Fibroblast of peridontal ligament (primary cell): ENCODE measurements around the gene RFTN1.
"Not testable (repeated sequence)": the region's sequence is repeated elsewhere in the genome, so short reads cannot be mapped to it uniquely, and the experiment has no call there.

Source experiments
- DNase-seq: peaks from one replicate; pipeline ENCODE4 v3.0.0-alpha.2; 2010; ENCODE audit errors: extremely low read depth

The RFTN1 gene

DNA sequence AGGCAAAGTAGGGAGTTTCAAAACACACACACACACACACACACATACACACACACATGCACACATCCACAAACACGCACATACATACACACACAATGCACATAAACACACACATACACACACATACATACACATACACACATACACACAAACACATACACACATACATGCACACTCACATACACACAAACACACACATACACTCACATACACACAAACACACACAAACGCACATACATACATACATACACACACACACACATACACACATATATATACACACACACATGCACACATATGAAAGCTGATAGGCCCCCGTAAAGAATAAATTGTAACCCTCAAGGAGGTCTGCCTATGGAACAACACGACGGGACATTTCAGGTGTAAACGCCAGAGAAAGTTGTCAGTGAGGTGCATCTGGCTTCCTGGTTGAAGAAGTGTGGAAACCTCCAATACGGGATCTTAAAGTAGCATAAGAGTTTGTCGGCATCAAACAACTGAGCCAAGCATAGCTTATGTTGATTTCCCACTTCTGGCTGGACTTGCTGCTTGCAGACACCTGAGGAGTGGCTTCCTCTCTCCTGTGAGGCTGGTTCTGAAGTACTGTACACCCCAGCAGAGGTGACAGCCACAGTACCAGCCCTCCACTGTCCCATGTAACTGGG is 5.8 kb downstream of the RFTN1 start:
- DNase-seq: no peak

DNA sequence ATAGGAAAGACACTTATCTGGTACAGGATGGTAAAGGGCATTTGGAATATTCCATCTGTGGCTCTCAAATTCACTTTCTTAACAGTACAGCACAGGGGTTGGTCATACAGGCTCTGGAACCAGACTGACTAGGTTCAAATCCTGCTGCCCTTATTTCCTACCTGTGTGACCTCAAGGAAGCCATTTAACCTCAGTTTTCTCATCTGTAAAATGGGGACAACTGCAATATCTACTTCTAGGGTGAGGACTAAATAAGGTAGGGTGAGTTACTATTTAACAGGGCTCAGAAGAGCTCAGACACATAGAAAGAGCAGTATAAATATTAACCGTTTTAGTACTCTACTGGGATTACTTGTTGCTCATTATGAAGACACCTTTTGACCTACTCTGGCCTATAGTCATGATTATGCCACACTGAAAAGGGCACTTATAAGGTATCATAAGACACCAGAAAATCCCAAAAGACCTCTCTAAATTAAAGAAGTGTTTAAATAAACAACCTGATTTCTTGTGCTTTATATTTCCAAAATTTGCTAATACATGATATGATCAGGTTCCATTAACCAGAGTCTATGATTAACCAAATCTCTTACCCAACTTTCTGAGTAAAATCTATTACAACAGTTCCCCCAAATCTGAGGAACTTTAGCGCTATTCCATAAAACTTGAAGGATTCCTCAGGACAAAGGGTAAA is 6.5 kb downstream of the RFTN1 start:
- no peak for DNase-seq

DNA sequence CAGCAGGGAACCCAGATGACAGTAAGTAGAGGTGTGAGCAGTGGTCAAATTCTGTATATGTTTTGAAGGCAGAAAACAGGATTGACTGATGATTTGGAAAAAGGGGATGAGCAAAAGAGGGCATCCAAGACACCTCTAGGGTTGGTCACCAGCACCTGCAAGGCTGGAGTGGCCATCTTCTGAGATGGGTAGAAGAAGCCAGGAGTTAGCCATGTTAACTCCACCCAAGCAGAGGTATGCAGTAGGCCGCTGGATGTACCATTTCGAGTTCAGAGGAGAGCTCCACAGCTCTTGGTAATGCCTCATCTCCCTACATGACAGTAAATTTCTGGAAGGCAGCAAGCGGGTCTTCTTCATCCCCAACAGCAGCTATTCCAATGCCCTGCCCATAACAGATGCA is 7.0 kb downstream of the RFTN1 start:
- DNase-seq: no peak

DNA sequence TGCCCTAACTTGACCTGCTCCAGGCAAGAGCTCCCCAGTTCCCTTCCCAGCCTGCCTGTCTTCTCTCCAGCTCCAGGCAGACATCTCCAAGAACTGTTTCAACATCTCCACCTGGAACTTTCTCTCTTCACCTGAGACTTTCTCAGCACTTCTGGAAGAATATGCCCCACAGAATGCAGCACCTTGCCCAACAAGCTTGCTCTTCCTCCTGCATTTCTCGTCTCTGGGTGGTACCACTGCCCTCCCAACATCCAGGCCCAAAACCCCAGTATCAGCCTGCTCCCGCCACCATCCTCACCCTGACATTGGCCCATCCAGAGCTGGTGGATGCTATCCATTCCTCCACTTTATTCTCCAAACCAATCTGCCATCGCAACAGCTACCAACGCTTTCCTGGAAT is 8.8 kb downstream of the RFTN1 start:
- DNase-seq: no peak

DNA sequence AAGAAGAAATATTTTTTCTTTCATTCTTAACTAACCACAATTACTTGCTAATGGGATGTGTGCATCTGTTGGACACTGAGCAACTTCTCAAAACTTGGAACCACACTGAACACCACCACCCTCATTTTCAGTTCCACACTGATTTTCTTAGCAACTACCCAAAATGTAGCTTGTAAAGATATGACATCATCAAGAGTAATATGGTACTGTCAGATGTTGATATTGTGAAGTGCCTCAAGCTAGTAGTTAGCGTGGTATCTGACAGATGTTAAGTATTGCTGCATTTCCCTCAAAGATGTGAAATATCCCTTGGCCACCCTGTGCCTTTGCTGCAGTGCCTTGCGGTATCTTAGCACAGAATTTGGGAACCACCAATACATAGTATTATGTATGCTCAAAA is 9.3 kb downstream of the RFTN1 start:
- DNase-seq: peak; percentile 57

DNA sequence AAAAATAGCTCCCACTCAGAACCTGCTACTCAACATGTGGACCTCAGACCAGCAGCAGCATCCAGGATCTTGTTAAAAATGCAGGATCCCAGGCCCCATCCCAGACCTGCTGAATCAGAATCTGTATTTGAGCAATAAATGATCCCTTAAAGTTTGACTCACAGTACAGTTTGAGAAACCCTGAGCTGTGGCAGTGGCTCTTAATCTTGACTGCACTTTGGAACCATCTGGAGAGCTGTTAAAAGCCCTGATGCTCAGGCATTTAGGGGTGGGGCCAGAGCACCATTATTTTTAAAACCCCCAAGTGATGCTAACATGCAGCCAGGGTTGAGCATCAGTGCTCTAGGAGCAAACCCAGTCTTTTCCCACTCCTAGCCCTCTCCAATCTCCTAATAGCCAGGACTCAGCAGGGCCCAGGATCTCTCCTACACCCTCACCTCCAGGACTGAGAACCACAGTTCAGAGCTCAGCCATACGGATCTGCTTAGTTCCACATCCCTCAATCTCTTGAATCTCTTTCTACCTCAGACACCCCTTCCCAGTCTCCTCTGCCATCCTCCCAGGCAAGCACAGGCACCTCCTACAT is 10.2 kb downstream of the RFTN1 start:
- DNase-seq: no peak

DNA sequence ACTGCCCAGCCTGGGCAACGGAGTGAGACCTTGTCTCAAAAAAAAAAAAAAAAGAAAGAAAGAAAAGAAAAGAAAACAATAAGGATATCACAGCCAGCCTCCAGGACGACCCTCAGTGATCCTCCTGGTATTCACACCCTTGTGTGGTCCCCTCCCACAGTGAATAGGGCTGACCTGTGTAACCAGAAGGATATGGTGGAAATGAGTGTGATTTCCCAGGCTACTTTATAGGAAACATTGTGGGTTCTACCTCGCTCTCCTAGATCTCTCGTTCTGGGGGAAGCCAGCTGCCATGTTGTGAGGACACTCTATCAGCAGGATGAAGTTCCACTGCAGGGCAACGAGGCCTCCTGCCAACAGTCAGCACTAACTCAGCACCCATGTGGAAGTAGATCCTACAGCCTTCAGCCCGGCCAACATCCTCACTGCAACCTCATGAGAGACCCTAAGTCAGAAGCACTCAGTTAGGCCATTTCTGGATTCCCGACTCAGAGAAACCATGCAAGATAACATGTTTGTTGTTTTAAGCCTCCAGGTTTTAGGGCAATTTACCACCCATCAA is 11.1 kb downstream of the RFTN1 start:
- DNase-seq: no peak

DNA sequence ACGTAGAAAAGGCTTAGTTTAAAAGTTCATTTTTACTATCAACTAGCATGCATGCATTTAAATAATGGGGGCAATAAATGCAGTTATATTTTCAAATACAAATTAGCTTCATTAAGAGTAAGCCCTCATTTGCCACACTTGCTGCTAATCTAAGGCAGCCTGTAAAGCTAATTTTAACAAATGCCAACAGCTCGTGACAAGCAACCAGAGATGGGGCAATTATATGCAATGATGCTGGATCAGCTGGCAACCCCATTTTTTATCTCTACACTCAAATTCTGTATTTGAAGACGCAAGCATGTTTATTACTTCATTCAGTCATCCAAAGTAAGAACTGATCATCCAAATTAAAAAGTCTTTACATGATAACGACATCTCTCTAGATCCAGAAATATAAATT is 12.1 kb downstream of the RFTN1 start:
- DNase-seq: no peak

DNA sequence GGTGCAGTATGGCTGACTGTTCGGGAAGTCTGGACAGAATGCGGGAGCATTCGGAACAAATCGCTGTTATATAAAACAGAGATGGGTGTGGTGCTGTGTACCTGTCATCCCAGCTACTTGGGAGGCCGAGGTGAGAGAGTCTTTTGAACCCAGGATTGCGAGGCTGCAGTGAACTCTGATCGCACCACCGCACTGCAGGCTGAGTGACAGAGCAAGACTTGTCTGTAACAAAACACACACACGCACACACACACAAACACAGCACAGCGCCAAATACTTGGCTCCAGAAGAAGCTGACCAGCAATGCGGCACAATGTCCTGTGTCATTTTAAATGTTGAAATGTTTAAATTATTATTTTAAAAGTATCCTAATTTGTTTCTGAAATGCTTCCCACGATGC is 12.6 kb downstream of the RFTN1 start:
- no peak for DNase-seq

DNA sequence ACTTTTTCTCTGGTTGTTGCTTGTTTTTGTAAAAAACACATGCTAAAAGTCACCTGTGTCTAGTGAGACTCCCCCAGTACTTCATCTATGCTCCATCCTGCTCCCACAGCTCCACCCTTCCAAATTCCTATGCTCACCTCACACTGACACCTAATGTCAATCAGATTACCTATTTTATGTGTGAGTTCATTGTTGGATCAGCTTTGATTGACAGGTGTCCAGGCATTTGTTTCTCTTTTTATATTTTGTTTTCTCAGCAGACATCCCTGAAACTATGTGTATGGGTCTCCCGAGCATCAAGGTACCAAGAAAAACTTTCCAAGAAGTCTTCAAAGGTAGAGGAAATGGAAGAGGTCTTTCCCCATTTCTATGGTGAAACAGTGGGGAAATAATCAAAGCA is 13.4 kb downstream of the RFTN1 start:
- no peak for DNase-seq

DNA sequence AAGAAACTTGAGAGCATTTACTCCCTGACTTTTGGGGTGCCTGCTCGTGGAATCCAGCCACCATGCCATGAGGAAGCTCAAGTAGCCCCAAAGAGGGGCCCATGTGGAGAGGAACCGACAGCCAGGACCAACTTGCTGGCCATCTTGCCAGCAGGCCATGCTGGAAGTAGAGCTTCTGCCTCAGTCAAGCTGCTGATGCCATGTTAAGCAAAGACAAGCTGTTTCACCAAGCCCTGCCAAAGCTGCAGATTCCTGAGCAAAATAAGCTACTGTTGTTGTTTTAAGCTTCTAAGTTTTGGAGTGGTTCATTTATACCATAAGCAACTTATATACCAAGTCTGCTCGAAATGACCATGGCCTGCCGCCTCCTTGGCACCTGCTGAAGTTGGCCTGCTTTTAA is 14.1 kb downstream of the RFTN1 start:
- no peak for DNase-seq

DNA sequence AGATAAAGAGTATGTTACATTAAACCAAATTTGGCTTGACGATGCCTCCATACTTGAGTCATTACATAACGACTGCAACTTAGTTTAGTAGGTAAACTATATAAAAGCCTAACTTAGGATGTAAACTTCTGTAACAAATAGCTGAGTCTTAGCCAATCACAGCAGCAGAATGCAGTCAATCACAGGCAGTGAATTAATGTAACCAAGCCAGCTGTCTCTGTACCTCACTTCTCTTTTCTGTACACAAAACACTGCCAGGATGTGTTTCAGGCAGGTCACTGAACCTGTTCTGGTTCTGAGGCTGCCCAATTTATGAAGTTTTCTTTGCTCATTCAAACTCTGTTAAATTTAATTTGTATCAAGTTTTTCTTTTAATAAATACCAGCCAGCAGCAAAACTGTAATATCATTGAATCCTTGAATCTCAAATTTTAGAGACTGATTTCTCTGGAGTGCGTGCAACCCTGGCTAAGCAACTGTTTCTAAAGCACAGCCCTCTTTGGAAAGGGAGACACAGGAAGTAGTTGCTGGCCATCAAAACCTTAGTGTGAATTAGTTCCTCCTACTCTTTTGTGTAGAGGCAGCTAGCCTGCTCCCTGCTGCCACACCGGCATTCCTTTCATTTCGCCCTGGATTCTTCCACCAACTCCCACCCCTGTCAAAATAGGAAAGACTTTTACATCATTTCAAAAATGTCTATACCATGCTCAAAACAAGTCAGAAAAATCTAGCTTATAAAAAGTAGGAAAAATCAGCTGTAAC is 15.2 kb downstream of the RFTN1 start:
- DNase-seq: no peak

DNA sequence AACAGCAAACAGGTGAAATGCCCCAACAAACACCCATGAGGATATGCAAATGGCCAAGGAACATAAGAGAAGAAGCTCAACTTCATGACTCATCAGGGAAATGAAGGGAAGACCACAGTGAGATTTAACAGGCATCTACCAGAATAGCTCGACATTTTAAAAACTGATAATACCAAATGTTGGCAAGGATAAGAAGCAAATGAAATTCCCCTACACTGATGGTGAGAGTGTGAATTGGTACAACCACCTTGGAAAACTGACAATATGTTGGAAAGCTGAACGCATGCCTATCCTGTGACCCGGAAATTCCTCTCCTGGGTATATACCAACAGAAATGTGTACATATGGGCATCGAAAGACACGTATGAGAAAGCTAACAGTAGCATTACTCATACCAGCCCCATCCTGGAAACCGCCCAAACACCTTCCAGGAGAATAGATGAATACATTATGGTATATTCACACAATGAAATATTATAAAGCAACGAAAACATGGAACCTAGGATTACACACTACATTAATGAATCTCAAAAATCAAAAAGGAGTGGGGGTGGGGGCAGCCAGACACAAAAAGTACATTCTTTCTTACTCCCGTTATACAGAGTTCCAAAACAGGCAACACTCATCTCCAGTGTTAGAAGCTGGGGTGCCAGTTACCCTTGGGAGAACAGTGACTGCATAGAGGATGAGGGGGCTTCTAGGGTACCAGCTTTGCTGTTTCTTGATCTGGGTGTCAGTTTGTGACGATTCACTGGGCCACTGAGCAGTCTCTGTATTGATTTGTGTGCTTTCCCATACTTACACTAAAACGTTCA is 16.9 kb downstream of the RFTN1 start:
- no peak for DNase-seq

DNA sequence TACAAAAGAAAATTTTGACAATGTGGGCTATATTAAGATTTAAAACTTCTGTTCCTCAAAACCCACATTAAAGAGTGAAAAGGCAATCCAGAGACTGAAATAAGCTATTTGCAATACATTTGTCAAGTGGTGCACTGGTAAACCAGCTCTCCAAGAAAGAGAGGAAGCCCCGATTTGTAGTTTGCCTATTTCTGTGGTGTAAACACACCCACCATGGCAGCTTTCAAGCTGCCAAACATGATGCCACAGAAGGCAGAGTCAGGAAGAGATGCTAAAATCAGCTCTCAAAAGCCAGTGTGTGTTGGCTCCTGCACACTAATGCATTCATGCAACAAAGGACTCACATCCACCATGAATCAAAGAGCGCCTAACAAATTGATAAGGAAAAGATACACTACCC is 17.5 kb downstream of the RFTN1 start:
- DNase-seq: no peak

DNA sequence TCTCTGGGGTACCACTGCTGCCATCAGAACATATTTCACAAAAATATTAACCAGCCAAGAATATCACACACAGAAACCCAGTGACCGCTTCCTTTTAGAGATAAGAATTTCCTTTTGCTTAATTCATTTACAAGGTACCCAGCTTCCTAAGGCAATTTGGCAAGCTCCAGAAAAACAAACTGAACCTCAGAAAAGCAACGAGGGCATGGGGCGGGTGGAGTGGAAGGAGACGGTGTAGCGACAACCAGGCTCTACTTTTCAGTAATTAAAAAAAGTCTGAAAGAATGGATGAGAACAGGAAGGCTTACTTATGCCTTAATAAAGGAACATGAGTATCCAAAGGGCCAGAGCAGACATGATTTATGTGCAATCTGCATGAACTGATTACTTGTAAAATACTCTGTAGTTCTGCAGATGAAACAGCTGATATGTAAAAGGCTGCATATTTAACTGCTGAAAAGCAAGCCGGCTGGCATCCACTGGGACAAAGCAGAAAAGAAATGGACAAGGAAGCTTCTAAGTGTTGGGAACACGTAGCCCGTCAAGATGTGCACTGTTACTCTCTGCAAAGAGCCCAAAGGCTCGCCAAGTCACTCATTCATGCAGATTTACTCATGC is 18.6 kb downstream of the RFTN1 start:
- no peak for DNase-seq

DNA sequence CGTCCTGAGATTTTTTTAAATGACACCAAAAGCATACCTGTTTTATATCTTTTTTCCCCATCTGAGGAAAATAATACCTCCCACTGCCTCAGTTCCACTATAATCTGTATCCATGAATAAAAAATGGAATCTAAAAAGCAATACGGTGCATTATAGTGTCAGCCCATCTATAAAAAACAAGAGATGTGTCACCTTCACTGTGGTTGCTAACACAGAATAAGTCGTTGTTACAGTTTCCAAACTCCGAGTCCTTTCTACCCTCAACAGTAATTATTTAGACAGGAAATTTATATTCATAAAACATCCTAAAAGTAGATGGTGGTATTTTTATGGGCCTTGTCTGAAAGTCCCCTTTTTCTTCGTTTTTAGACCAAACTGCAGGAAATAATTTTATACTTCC is 19.4 kb downstream of the RFTN1 start:
- no peak for DNase-seq

DNA sequence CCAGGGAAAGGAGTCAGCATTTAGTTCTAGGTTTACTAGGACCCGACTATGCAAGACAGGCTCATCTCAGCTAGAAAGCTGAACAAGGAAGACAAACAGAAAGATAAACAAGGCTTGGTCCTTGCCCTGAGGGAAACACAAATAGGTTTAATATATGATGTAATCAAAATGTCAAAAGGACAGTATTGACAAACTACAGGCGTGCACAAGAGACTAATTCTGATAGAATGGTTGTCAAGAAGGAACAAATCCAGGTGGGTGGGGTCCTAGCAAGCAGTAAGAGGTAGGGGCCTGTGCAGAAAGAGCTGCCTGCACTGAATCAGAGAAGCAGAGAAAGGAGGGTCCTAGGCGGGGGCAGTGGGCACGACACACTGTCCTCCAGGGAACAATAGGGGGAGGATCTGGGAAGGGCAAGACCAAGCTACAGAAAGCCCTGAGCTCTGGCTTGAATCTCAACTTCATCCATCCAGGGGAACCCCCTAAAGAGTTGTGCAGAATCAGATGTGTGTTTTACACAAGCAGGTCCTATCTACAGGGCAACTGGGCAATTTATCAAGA is 23.4 kb downstream of the RFTN1 start:
- DNase-seq: no peak

DNA sequence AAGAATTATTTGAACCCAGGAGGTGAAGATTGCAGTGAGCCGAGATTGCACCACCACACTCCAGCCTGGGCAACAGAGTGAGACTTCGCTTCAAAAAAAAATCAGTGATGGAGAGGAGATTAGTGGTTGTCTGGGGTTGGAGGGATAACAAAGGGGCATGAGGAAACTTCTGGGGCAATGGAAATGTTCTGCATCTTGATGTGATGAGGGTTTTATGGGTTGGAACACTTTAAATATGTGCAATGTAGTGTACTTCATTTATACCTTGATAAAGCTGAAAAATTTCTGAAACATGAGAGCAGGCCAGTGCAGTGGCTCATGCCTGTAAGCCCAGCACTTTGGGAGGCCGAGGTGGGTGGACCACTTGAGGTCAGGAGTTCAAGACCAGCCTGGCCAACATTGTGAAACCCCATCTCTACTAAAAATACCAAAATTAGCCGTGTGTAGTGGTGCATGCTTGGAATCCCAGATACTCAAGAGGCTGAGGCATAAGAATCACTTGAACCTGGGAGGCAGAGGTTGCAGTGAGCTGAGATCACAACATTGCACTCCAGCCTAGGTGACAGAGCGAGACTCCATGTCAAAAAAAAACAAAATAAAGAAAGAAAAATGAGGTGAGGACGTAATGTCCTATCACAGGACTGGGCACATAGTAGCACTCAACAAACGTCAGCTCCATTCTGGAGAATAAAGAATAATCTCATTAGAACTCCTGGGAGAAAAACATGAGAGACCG is 24.0 kb downstream of the RFTN1 start:
- not testable (repeated sequence) for DNase-seq

DNA sequence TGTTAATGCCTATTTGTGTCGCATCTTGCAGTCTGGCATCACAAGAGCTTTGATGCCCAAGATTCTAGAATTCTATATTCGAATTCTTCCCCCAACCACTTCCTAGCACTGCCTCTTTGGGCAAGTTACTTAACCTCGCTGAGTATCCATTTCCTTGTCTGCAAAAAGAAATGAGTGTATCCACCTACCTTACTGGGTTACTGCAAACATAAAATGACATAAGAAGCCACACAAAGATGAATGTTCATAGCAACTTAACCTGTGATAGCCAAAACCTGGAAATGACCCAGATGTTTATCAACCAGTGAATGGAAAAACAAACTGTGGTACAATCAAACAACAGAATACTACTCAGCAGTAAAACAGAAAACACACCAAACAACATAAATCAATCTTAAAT is 24.9 kb downstream of the RFTN1 start:
- no peak for DNase-seq
